Right lobe of liver (tissue), 6 donors: ENCODE measurements around the gene KLHL6. TPM values are rescaled to one million over a fixed set of nuclear protein-coding genes. Genes with fewer than 3 reads are reported as not detected.

ENCODE experiments used
- ATAC-seq, 4 donors: fragments of 200-7000 bp; cut with Tn5 transposase; one replicate each; pipeline ENCODE4 v1.9.1; 2020; ENCODE audit warnings: mild to moderate bottlenecking in 4 of 4, moderate library complexity in 4 of 4
- DNase-seq, 3 donors: peaks; one replicate each; pipeline ENCODE4 v3.0.0-alpha.2; 2020
- H3K27ac ChIP-seq, 3 donors: fragments of 200-600 bp; one replicate each; pipeline ENCODE4 v1.8.0; 2022
- H3K27me3 ChIP-seq, 2 donors: fragments of 200-600 bp; one replicate each; pipeline ENCODE4 v1.8.0; 2022
- H3K36me3 ChIP-seq, 4 donors: fragments of 200-600 bp; sonication (generic) in 1 of 4; one replicate each; pipeline versions ENCODE4 v1.5.1 to v1.8.0; 2017 to 2022; ENCODE audit warnings: control low read depth in 1 of 4
- H3K4me1 ChIP-seq, 4 donors: fragments of 200-600 bp; sonication (generic) in 1 of 4; one replicate each; pipeline versions ENCODE4 v1.5.1 to v1.8.0; 2017 to 2022; ENCODE audit warnings: control low read depth in 1 of 4
- H3K4me3 ChIP-seq, 3 donors: fragments of 200-600 bp; one replicate each; pipeline ENCODE4 v1.8.0; 2022
- H3K9me3 ChIP-seq, 4 donors: fragments of 200-600 bp; sonication (generic) in 1 of 4; one replicate each; pipeline versions ENCODE4 v1.5.1 to v1.8.0; 2017 to 2022; ENCODE audit warnings: control low read depth in 1 of 4
- POLR2A ChIP-seq: fragments of 450-650 bp; IDR thresholded peaks from one replicate; pipeline ENCODE4 v1.6.1; 2017; ENCODE audit warnings: antibody characterized with exemption, mild to moderate bottlenecking
- WGBS: methylation state at CpG from one replicate; pipeline ENCODE4 v1.1.6; 2018; ENCODE audit warnings: low coverage, low lambda C conversion rate; ENCODE audit not compliant: insufficient coverage; ENCODE audit errors: missing lambda C conversion rate; 5-methylcytosine and 5-hydroxymethylcytosine counted together
- intact Hi-C, 2 donors: fragments of 100-400 bp; cut with DNase I; formaldehyde crosslinking; loops; one replicate each; pipeline versions ENCODE4 v1.11.2 to v1.14.1; 2022
- total RNA-seq, 6 experiments: library from RNA; depleted of rRNA in 2 of 6; stranded (reverse); fragments of >200 nt in 2 of 6; fragmentation: NEBNext Ultra II Directional in 3 of 6; extraction: Animal tissue kit (Norgen Biotek cat#: 25700) in 3 of 6; gene quantifications; one replicate each; pipeline versions ENCODE4 v1.1.0 to v1.2.4, GENCODE V29; 2016 to 2023
- TF ChIP-seq, protein P1 (sequence below), 4 donors: fragments of 200-600 bp in 3 of 4; fragments of 450-650 bp in 1 of 4; IDR thresholded peaks; one replicate each; pipeline versions ENCODE4 v1.5.1 to v1.8.0; 2016 to 2022; ENCODE audit warnings: antibody characterized with exemption in 4 of 4, mild to moderate bottlenecking in 2 of 4
- donor health status: DM: no; HTN: yes; CAD: no.
- donor health status: DM: no; HTN: no; CAD: no.
- donor health status: DM: no; HTN: no; CAD: no.
- donor health status: DM: no; HTN: yes; CAD: no.
- donor health status: DM: no; HTN: yes; CAD: no.

Gene KLHL6
- total RNA-seq, 6 experiments from 2014 or later: 0.59 to 2.7 (median 1.6) TPM

DNA sequence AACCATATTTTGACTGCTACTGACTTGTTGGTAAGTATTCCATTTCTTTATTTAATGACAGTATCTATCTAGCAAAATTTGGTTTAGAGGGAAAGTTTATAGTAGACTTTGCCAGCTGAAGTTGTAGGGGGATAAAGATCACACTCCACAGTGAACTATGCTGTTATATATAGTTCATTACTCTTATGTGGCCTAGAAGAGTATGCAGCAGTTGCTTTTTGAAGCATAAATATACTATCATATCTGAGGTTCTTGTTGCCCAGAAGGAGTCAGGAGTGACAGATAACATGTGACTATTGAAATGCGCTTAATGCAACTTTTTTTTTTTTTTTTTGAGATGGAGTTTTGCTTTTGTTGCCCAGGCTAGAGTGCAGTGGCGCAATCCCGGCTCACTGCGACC lies 101.4 kb downstream of the KLHL6 start:
- ATAC-seq (no peak), DNase-seq (no peak)
- H3K9me3 ChIP-seq: no peaks in the 10 kb centered on the region
- H3K27ac ChIP-seq: no peak overlapping the region
- intact Hi-C loops: no loop called here
- WGBS: 94% methylated on average over 3 of the region's 4 CpGs
- TF ChIP-seq POLR2A: no peak
- TF ChIP-seq, protein P1, sequence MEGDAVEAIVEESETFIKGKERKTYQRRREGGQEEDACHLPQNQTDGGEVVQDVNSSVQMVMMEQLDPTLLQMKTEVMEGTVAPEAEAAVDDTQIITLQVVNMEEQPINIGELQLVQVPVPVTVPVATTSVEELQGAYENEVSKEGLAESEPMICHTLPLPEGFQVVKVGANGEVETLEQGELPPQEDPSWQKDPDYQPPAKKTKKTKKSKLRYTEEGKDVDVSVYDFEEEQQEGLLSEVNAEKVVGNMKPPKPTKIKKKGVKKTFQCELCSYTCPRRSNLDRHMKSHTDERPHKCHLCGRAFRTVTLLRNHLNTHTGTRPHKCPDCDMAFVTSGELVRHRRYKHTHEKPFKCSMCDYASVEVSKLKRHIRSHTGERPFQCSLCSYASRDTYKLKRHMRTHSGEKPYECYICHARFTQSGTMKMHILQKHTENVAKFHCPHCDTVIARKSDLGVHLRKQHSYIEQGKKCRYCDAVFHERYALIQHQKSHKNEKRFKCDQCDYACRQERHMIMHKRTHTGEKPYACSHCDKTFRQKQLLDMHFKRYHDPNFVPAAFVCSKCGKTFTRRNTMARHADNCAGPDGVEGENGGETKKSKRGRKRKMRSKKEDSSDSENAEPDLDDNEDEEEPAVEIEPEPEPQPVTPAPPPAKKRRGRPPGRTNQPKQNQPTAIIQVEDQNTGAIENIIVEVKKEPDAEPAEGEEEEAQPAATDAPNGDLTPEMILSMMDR (IDR thresholded peaks at IDR 0.05): no peak
- peaks cover 0 to 10% (median 1%) of the 10 kb centered on the region in 4 donors for H3K36me3 ChIP-seq
- H3K27me3 ChIP-seq: no peaks in the 10 kb centered on the region
- no peaks in the 10 kb centered on the region for H3K4me1 ChIP-seq
- no peak overlapping the region for H3K4me3 ChIP-seq

DNA sequence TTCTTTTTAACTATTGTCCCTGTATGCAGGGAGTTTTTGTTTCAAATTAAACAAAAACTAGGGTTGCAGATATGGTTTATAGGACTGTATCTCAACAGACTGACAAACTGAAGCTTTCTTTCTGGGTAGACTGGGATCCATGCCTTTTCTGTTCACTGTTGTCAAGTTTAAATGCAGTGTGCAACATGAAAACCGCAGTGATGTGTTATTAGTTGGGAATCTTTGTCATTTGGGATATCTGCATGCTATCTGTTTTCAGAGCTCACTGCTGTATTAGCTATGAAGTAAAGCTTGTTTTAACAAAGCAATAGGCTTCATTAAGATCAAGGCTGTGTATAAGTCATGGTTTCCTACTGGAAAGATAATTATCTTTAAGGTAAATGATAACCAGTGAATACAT lies 105.7 kb downstream of the KLHL6 start:
- TF ChIP-seq POLR2A: no peak
- TF ChIP-seq, protein P1 (IDR thresholded peaks at IDR 0.05): no peak
- peaks cover 0 to 3% (median 1%) of the 10 kb centered on the region in 4 donors for H3K36me3 ChIP-seq
- 80% methylated on average over 1 of the region's 1 CpG for WGBS
- no peak overlapping the region for H3K27ac ChIP-seq
- intact Hi-C loops: no loop called here
- H3K4me3 ChIP-seq: no peak overlapping the region
- no peak for ATAC-seq
- no peak for DNase-seq
- no peaks in the 10 kb centered on the region for H3K9me3 ChIP-seq
- H3K27me3 ChIP-seq: no peaks in the 10 kb centered on the region
- peaks cover 0 to 6% (median 0%) of the 10 kb centered on the region in 4 donors for H3K4me1 ChIP-seq

DNA sequence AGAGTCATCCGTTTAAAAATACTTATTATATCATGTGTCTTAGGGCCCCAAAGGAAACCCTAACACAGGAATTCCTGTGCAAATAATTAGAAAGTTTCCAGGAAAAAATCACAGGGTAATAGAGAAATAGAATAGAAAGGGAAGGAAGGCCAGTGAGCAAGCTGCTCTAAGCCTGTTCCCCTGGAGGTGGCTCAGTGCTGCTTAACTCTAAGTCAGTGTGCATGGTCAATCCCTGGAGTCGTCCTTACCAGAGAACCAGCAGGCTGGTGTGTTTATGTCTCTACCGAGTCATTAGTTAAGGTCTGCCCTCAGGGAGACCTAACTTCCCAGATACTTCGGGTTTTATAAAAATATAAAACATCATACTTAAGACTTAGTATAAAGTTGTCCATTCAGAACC lies 106.1 kb downstream of the KLHL6 start:
- 7% methylated on average over 4 of the region's 4 CpGs for WGBS
- no peaks in the 10 kb centered on the region for H3K27me3 ChIP-seq
- no peaks in the 10 kb centered on the region for H3K9me3 ChIP-seq
- intact Hi-C loops: no loop called here
- H3K27ac ChIP-seq: no peak overlapping the region
- H3K36me3 ChIP-seq: peaks cover 0 to 3% (median 0%) of the 10 kb centered on the region in 4 donors
- no peak for TF ChIP-seq POLR2A
- TF ChIP-seq, protein P1 (IDR thresholded peaks at IDR 0.05): no peak
- no peak overlapping the region for H3K4me3 ChIP-seq
- DNase-seq (no peak), ATAC-seq (peak; percentile 27 to 60 (median 47))
- peaks cover 0 to 6% (median 0%) of the 10 kb centered on the region in 4 donors for H3K4me1 ChIP-seq

DNA sequence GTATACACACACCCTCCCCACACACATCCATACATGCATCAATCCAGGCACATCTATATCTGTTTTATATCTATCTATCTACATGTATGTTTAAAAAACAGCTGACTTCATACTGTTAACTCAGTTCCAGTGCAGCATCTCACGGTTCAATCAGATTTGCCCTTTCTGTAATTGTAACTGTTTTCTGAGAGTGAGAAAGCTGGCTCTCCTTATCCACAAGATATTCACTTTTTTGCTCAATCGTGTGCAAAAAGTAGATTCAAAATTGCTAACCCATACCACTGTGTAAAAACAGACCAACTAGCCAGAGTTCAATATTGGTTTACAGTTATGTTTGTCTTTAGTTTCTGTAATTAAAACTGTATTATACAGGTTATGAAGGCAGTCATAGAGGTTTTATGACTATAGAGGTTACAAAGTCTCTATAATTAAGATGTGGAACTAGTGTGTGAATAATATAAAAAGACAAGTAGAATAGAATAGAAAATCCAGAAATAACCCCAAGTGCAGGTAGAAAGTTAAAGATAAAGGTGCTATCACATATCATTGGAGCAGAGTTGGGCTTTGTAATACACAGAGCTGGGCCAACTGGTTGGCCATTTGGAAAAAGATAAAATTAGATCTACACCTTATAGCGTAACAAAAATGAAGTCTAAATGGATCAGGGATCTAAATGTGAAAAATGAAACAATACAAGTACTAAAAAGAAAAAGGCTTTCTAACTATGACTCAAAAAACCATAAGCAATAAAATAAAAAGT lies 107.0 kb downstream of the KLHL6 start:
- peaks cover 0 to 6% (median 0%) of the 10 kb centered on the region in 4 donors for H3K4me1 ChIP-seq
- no peak overlapping the region for H3K27ac ChIP-seq
- H3K27me3 ChIP-seq: no peaks in the 10 kb centered on the region
- TF ChIP-seq POLR2A: no peak
- TF ChIP-seq, protein P1 (IDR thresholded peaks at IDR 0.05): no peak
- no peaks in the 10 kb centered on the region for H3K9me3 ChIP-seq
- peak overlapping the region in 2 of 3 donors; percentile 68 to 80 for H3K4me3 ChIP-seq
- intact Hi-C loops: no loop called here
- no peak for ATAC-seq
- DNase-seq: no peak
- WGBS: 32% methylated on average over 3 of the region's 3 CpGs
- peaks cover 0 to 3% (median 0%) of the 10 kb centered on the region in 4 donors for H3K36me3 ChIP-seq
